ENCODE results near the gene LAMC1. TPM values are rescaled to one million over a fixed set of nuclear protein-coding genes. Genes with fewer than 3 reads are reported as not detected.

The LAMC1 gene
- total RNA-seq, 2 experiments from 2014 or later, result 0.19 to 0.22 TPM

GRCh38 chr1:183185941-183186490, 162.8 kb downstream of the LAMC1 start, which contains the start of gene LAMC2:
Gene LAMC2 (plus strand): TSS chr1:183186264. CDS start chr1:183186353, 89 bp downstream.
- Mint-ChIP-seq H3K4me3 (peak within 1 kb of the TSS; percentile 4), H3K4me1 (ENCODE audit: low read depth) (peaks cover 1% of the 10 kb centered on the region), H3K9me3 (no peaks in the 10 kb centered on the region), H3K27me3 (peaks cover 29% of the 10 kb centered on the region), H3K27ac (no peak within 1 kb of the TSS), H3K36me3 (no peaks in the 10 kb centered on the region)
- POLR2A ChIA-PET, result no interaction called here
- intact Hi-C loops (cut with micrococcal nuclease), result no loop called here
- DNase-seq, result peak; percentile 46
- CTCF ChIA-PET, result no interaction called here

GRCh38 chr1:183186841-183187240, 163.6 kb downstream of the LAMC1 start:
- CTCF ChIA-PET, result no interaction called here
- intact Hi-C loops (cut with micrococcal nuclease), result no loop called here
- H3K27me3 Mint-ChIP-seq, result peaks cover 29% of the 10 kb centered on the region

GRCh38 chr1:183188240-183188639, 165.0 kb downstream of the LAMC1 start:
- H3K4me3 Mint-ChIP-seq, result no peak overlapping the region
- peaks cover 29% of the 10 kb centered on the region for H3K27me3 Mint-ChIP-seq
- intact Hi-C loops (cut with micrococcal nuclease), result no loop called here
- H3K27ac Mint-ChIP-seq, result no peak overlapping the region
- ChIA-PET POLR2A (no interaction called here), CTCF (no interaction called here)
- no peak for DNase-seq
- H3K4me1 Mint-ChIP-seq (ENCODE audit: low read depth), result no peaks in the 10 kb centered on the region
- H3K36me3 Mint-ChIP-seq, result no peaks in the 10 kb centered on the region
- H3K9me3 Mint-ChIP-seq, result no peaks in the 10 kb centered on the region

More at GRCh38 chr1:183186841-183187240, 163.6 kb downstream of the LAMC1 start:
- H3K9me3 Mint-ChIP-seq, result no peaks in the 10 kb centered on the region
- H3K4me1 Mint-ChIP-seq (ENCODE audit: low read depth), result no peaks in the 10 kb centered on the region
- no peak overlapping the region for H3K4me3 Mint-ChIP-seq
- no peak overlapping the region for H3K27ac Mint-ChIP-seq
- H3K36me3 Mint-ChIP-seq, result no peaks in the 10 kb centered on the region
- POLR2A ChIA-PET, result no interaction called here
- DNase-seq, result no peak

GRCh38 chr1:183191833-183192232, 168.6 kb downstream of the LAMC1 start:
- H3K4me3 Mint-ChIP-seq, result no peak overlapping the region
- intact Hi-C loops (cut with micrococcal nuclease), result no loop called here
- peaks cover 18% of the 10 kb centered on the region for H3K27me3 Mint-ChIP-seq
- H3K36me3 Mint-ChIP-seq, result no peaks in the 10 kb centered on the region
- ChIA-PET POLR2A (no interaction called here), CTCF (no interaction called here)
- H3K9me3 Mint-ChIP-seq, result no peaks in the 10 kb centered on the region
- H3K4me1 Mint-ChIP-seq (ENCODE audit: low read depth), result peaks cover 11% of the 10 kb centered on the region
- DNase-seq, result no peak
- H3K27ac Mint-ChIP-seq, result no peak overlapping the region

GRCh38 chr1:183193963-183194525, 170.8 kb downstream of the LAMC1 start:
- Mint-ChIP-seq H3K27me3 (peaks cover 14% of the 10 kb centered on the region), H3K27ac (no peak overlapping the region), H3K36me3 (no peaks in the 10 kb centered on the region), H3K4me3 (no peak overlapping the region), H3K9me3 (no peaks in the 10 kb centered on the region), H3K4me1 (ENCODE audit: low read depth) (peaks cover 11% of the 10 kb centered on the region)
- intact Hi-C loops (cut with micrococcal nuclease), result no loop called here
- CTCF ChIA-PET, result no interaction called here
- POLR2A ChIA-PET, result no interaction called here
- no peak for DNase-seq

- peak; percentile 40 for DNase-seq
- H3K9me3 Mint-ChIP-seq, result no peaks in the 10 kb centered on the region
- POLR2A ChIA-PET, result no interaction called here
- no peak overlapping the region for H3K27ac Mint-ChIP-seq
- CTCF ChIA-PET, result no interaction called here
- no peaks in the 10 kb centered on the region for H3K36me3 Mint-ChIP-seq
- H3K4me1 Mint-ChIP-seq (ENCODE audit: low read depth), result peaks cover 11% of the 10 kb centered on the region
- intact Hi-C loops (cut with micrococcal nuclease), result no loop called here
- no peak overlapping the region for H3K4me3 Mint-ChIP-seq
- peaks cover 14% of the 10 kb centered on the region for H3K27me3 Mint-ChIP-seq
These were observed 171.4 kb downstream of the LAMC1 start for GRCh38 chr1:183194527-183195141.

GRCh38 chr1:183195142-183195574, 171.9 kb downstream of the LAMC1 start:
- ChIA-PET POLR2A (no interaction called here), CTCF (no interaction called here)
- H3K4me1 Mint-ChIP-seq (ENCODE audit: low read depth), result peaks cover 11% of the 10 kb centered on the region
- DNase-seq, result no peak
- H3K27ac Mint-ChIP-seq, result no peak overlapping the region
- H3K4me3 Mint-ChIP-seq, result no peak overlapping the region
- no peaks in the 10 kb centered on the region for H3K9me3 Mint-ChIP-seq
- H3K27me3 Mint-ChIP-seq, result peaks cover 14% of the 10 kb centered on the region
- intact Hi-C loops (cut with micrococcal nuclease), result no loop called here
- no peaks in the 10 kb centered on the region for H3K36me3 Mint-ChIP-seq

Other genes starting within 250 kb of the LAMC1 start
- 1 to 10 TPM; 3.8 to 7.8 TPM for gene NPL, start 233.6 kb upstream of the LAMC1 start, total RNA-seq
- gene DHX9, start 184.1 kb upstream of the LAMC1 start, total RNA-seq, result 100 to 1,000 TPM; 212 to 215 TPM
- gene SHCBP1L, start 70.3 kb upstream of the LAMC1 start, total RNA-seq, result not detected
- not detected for gene LAMC2, start 162.8 kb downstream of the LAMC1 start, total RNA-seq

Measured in activated CD4-positive, alpha-beta memory T cell treated with anti-CD3 and anti-CD28 coated beads for 36 hours (primary cell).